T-helper 1 cell (primary cell): ENCODE results near the gene SDR39U1.

Experiments
- DNase-seq, 5 donors: peaks; one replicate each; pipeline ENCODE4 v3.0.0-alpha.2; 2012 to 2020

Gene SDR39U1

GRCh38 chr14:24408764-24409163 lies 33.8 kb downstream of the SDR39U1 start:
- DNase-seq, result no peak

DNA sequence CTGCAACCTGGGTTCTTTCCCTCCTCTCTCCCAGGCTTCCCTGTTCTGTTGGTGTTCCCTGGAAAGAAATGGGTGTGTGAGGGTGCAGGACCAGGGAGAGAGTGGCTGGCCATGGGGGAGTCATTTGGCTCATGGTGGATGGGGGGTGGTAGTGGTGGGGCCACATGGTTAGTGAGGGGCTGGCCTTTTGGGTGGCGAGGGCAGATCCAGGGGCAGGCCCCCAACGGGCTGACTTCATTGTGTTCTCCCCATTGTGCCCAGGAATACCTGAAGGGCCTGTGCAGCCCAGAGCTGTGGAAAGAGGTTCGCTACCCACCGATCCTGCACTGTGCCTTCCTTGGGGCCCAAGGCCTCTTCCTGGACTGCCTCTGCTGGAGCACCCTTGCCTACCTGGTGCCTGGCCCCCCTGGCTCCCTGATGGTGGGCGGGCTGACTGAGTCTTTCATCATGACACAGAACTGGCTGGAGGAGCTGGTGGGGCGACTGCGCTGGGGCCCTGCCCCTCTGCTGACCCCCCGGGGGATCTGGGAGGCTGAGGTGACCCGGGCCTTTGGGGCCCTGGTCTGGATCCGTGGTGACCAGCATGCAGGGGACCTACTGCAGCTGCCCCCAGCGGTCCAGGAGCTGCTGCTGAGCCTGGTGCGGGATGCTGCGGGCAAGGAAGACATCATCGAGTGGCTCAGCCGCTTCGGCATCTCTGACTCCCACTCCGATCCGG lies 34.8 kb downstream of the SDR39U1 start:
- no peak for DNase-seq

DNA sequence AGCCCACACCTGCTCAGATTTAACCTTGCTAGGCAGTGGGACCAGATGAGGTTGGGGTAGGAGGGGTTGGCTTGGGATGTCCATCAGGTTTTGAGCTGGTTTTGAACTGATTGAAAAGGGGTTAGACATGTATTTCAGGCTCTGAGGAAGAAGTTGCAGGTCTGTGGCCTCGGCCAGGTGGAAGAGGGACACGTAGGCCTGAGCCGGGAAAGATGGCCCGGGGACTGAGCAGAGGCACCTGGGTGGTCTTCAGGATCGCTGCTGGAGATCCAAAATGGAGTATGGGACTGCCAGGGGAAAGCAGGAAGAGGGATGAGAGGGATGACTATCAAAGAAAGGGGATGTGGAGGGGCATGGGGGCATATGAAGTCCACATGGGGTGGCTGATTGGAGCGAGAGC lies 36.2 kb downstream of the SDR39U1 start:
- DNase-seq, result no peak

DNA sequence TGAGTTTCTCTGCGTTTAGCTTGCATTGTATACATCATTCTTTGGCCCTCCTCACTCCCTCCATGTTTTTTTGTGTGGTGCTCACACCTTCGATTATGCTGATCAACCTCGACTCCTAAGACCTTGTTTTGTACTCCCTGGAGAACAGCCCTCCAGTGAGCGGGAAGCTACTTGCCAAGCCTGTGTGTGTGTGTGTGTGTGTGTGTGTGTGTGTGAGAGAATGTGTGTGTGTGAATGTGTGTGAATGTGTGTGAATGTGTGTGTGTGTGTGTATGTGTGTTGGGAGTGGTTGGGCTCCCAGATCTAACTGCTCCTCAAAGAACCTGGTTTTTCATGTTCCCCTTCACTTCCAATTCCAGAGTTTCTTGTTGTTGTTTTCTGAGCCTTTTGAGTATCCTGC lies 37.8 kb downstream of the SDR39U1 start:
- DNase-seq, result no peak

DNA sequence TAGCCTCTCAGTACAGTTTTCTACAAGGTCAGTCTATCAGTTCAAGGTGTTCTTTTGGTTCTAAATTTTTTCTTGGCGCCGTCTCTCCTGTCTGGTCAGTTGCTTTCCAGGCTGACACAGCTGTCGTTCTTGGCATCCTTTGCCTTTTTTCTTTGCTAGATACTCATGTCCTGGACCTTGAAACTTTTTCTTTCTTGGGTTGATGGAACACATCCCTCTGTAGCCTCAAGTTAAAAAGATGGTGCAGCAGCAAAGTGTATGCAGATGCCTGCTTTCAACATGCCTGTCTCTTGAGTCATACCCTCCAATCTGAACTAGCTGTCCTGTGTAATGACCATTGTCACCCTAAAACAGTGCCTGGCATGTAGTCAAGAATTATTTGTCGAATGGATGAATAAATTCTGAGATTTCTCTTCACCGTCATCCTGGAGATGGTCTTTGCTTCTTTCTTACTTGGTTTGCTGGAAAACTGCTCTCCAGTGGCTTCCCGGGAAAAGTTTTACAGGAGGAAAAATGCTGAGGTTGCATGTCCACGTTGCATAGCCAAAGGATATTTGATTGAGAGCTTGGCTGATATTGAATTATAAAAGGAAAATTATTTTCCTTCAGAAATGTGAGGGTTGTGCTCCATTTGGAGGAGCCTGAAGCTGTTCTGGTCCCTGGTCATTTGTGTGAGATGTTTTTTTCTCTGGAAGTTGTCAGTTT lies 39.1 kb downstream of the SDR39U1 start:
- no peak for DNase-seq

GRCh38 chr14:24401810-24402702 lies 40.5 kb downstream of the SDR39U1 start:
- no peak for DNase-seq

GRCh38 chr14:24399999-24400718 lies 42.4 kb downstream of the SDR39U1 start:
- DNase-seq, result no peak

- DNase-seq, result no peak
Measured at GRCh38 chr14:24399447-24399822, 43.1 kb downstream of the SDR39U1 start.

DNA sequence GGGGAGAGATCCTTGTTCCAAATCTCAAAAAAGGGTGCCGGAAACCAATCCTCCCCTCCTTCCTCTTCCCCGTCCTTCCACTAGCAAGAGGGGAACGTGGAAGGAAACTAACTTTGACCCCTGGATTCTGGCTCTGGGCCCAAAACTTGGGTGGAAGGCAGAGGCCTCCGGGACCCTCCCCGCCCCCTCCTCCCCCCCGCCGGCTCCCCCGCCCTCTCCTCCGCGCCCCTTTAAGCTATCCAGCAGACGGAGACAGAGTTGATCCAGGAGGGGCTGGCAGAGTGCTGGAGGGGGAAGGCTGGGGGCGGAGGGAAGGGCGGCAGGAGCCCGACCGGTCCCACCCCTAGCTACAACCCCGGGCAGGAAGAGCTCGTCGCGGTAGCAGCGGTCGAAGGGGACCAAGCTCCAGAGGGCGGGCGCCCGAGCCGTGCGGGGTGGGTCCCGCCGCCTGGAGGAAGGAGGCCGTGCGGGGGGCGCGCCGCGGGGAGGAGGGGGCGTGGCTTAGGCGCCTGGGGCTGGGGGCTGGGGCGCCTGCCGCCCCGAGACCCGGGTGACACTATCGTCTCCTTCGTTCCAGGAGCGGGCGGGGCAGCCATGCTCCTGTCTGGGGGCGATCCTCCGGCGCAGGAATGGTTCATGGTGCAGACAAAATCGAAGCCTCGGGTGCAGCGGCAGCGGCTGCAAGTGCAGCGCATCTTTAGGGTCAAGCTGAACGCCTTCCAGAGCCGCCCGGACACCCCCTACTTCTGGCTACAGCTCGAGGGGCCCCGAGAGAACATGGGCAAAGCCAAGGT lies 43.7 kb downstream of the SDR39U1 start, which contains the start of gene NYNRIN:
Gene NYNRIN, plus strand, starts transcription at position 351 of the 794 bp plus-strand sequence. Its CDS starts 244 bp downstream, at position 595.
- DNase-seq, result peak in 4 of 5 donors; percentile 10 to 37 (median 23)

DNA sequence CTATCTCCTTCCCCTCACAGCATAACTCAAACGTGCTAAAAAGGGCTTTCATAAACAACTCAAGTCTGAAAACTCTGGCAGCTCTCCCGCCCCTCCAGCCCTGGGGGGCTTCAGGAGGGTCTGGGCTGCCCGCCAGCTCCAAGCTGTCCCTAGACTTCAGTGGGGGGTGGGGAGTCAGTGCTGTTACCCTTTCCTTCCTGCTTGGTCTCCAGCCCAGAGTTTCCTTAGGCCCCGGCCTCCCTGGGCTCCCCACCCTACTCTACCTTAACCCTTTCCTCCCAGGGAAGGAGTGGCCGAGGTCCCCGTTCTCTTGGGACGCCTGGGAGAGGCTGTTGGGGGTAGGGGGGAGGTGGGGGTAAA lies 44.3 kb downstream of the SDR39U1 start:
- DNase-seq, result no peak

- no peak for DNase-seq
Measured at GRCh38 chr14:24397639-24398292, 44.8 kb downstream of the SDR39U1 start.

GRCh38 chr14:24395609-24396582 lies 46.7 kb downstream of the SDR39U1 start:
- DNase-seq, result no peak

- peak in 1 of 5 donors; percentile 6 for DNase-seq
Measured at GRCh38 chr14:24394275-24394674, 48.3 kb downstream of the SDR39U1 start.

GRCh38 chr14:24392325-24393091 lies 50.1 kb downstream of the SDR39U1 start:
- no peak for DNase-seq

- DNase-seq, result no peak
Measured at GRCh38 chr14:24390701-24391468, 51.7 kb downstream of the SDR39U1 start.
